ENCODE data around the gene RHOT2.

Gene RHOT2

GRCh38 chr16:672851-673250, 4.9 kb downstream of the RHOT2 start:
- H3K27ac ChIP-seq, result peak overlapping the region; percentile 82
- TF ChIP-seq ZFX (IDR thresholded peaks at IDR 0.05; ENCODE audit: borderline replicate concordance), result no peak
- TF ChIP-seq CTCF (IDR thresholded peaks at IDR 0.05), result no peak

- TF ChIP-seq ZFX (IDR thresholded peaks at IDR 0.05; ENCODE audit: borderline replicate concordance) (no peak), CTCF (IDR thresholded peaks at IDR 0.05) (no peak)
- peak overlapping the region; percentile 82 for H3K27ac ChIP-seq
Measured at GRCh38 chr16:673399-673991, 5.6 kb downstream of the RHOT2 start.

GRCh38 chr16:674214-674881, 6.4 kb downstream of the RHOT2 start:
- TF ChIP-seq CTCF (IDR thresholded peaks at IDR 0.05) (no peak), ZFX (IDR thresholded peaks at IDR 0.05; ENCODE audit: borderline replicate concordance) (no peak)
- peak overlapping the region; percentile 82 for H3K27ac ChIP-seq

- TF ChIP-seq ZFX (IDR thresholded peaks at IDR 0.05; ENCODE audit: borderline replicate concordance) (no peak), CTCF (IDR thresholded peaks at IDR 0.05) (peak; percentile 14)
- peak within 1 kb of the TSS; percentile 82 for H3K27ac ChIP-seq
Measured at GRCh38 chr16:674968-675883, 7.3 kb downstream of the RHOT2 start, which contains the start of gene RHBDL1. TSS of gene RHBDL1 (plus strand) at chr16:675671. CDS start at chr16:675791, 120 bp downstream.

- TF ChIP-seq CTCF (IDR thresholded peaks at IDR 0.05) (no peak), ZFX (IDR thresholded peaks at IDR 0.05; ENCODE audit: borderline replicate concordance) (no peak)
- H3K27ac ChIP-seq, result peak overlapping the region; percentile 82
Measured at GRCh38 chr16:675884-676564, 8.1 kb downstream of the RHOT2 start.

GRCh38 chr16:676565-676902, 8.6 kb downstream of the RHOT2 start:
- TF ChIP-seq CTCF (IDR thresholded peaks at IDR 0.05), result no peak
- TF ChIP-seq ZFX (IDR thresholded peaks at IDR 0.05; ENCODE audit: borderline replicate concordance), result no peak
- peak overlapping the region; percentile 82 for H3K27ac ChIP-seq

Measured in 22Rv1 (cell line).